HG02763 (cell line): Measurements from ENCODE around the gene RLN3.

Experiments used
- ATAC-seq: cut with Tn5 transposase; IDR thresholded peaks from one replicate; pipeline ENCODE4 v1.9.1; 2021; ENCODE audit warnings: mild to moderate bottlenecking, moderate library complexity; ENCODE audit not compliant: unreplicated experiment

Gene RLN3

DNA sequence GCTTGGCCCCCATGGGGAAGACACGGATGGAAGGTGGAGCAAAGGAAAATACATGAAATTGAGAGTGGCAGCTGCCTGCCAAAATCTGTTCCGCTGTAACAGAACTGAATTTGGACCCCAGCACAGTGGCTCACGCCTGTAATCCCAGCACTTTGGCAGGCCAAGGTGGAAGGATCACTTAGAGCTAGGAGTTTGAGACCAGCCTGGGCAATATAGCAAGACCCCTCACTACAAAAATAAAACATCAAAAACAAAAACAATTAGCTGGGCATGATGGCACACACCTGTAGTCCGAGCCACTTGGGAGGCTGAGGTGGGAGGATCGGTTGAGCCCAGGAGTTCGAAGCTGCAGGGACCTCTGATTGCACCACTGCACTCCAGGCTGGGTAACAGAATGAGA lies 24.5 kb downstream of the RLN3 start:
- ATAC-seq: no peak

DNA sequence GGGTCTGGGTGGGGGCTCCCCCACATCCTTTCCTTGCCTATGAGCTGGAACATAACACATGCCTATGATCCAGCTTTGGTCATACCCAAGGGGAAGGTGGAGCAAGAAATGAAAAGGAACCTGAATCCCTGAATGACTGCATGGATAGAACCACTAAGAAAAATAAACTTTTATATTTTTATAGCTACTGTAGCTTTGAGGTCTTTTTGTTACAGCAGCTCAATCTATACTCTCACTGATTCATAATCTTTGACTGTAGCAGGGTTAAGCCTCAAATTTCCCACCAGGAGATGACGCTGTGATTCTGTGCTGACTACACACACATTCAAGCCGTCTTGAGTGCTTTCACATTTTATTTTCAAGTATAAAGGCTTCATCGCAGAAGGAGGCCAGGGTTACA lies 25.1 kb downstream of the RLN3 start:
- ATAC-seq: no peak

DNA sequence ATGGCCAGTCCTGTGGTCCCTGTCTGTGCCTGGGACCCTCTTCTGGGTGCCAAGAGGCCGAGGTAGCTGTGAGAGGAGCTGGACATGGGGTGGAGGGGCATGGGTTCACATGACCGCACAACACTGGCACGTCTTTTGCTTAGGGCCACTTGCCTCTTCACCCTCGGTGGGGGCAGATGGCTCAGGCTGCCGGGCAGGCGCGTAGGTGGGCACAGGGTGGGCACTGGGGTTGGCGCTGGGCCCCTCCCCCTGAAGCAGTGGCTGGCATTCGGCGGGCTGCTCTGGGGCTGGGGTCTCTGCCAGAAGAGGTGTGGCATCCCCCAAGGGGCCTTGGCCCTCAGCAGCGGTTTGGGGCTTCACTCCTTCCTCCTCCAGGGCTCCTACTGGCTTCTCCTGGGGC lies 25.6 kb downstream of the RLN3 start:
- ATAC-seq: no peak

DNA sequence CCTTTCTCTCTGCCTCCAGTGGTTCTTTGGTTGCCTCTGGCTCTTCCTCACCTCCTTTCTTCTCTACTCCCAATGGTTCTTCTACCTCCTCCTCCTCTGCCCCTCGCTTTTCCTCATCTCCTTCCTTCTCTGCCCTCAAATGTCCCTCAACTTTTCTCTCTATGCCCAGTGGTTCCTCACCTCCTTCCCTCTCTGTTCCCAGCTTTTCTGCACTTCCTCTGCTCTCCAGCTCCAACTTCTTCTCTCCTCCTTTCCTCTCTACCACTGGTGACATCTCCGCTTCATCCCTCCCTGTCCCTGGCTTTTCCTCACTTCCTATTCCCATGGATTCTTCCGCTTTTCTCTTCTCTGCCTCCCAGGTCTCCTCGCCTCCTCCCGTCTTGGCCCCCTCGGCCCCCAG lies 26.2 kb downstream of the RLN3 start:
- no peak for ATAC-seq

DNA sequence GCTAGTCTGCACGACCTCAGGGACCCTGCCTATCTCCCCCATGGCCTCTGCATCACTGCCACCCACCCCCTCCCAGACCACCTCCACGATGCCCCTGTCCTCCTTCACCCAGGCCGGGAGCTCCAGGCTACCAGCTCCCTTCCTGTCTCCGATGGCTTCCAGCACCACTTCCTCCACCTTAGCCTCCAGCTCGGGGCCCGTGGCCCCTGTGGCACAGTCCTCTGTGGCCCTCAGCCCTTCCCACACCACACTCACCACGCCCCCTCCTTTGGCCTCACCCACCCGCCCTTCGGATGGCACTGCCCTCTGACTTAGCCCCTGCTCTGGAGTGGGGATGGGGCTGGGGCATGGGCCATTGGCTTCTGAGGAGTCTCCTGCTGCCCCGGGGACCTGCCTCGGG lies 26.8 kb downstream of the RLN3 start:
- ATAC-seq: no peak

DNA sequence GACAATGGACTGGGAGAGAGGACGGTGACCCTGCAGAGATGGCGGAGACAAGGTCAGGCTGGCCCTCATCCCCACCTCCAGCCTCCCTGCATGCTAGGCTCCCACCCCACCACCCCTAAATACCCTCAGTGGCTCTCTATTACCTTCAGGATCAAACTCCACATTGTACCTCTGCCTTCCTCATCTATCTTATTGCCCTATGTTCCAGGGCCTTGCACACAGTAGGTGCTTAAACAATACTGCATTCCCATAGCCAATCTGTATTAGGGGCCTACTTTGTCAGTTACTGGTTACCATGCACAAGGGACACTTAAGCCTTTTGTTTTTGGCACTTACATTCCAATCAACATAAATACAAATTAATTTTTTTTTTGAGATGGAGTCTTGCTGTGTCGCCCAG lies 27.4 kb downstream of the RLN3 start:
- no peak for ATAC-seq

GRCh38 chr19:14056069-14056666 lies 28.2 kb downstream of the RLN3 start:
- ATAC-seq: no peak

DNA sequence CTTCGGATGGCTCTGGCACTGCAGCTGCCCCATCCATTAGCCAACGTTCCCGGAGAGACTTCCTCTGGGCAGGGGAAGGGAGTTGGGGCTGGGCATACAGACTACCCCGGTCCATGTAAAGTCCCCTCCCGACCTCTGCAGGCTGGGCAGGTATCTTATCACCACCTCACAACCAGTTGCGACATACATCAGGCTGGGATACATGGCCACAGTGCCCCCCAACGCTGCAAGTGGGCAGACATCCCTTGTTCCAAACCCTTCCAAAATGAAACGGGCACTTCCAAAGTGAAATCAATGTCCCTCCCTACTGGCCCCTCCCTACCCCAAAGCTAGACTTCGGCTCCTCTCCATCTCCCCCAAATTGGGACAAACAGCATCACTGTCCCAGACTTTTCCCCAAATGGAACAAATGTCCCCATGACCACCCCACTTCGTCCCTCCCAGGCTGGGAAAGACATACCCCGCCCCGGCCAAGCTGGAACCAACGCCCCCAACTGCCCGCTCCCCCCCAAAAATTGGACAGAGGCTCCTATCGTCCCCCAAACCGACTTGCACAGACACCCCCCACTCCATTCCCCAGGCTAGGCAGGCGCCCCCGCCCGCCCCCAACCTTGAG lies 28.9 kb downstream of the RLN3 start:
- ATAC-seq: no peak

- ATAC-seq: no peak
These were observed 30.5 kb downstream of the RLN3 start for GRCh38 chr19:14058182-14059092.

DNA sequence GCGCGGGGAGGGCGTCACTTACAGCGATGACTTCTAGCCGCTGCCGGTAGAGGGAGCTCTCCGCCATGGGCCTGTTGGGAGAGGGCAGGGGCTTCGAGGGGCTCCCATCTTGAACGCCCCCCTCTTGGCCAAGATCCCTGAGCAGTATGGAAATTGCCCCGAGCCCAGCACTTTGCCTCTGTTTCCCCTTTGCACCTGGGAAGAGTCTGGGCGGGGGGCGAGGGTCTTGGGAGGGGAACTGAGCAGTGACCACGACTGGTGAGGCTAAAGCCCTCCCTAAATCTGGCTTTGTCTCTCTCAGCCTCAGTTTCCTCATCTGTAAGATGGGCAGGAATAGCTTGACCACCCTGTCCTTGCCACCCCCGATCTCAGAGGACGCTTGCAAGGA lies 31.1 kb downstream of the RLN3 start:
- no peak for ATAC-seq

GRCh38 chr19:14059652-14060155 lies 31.8 kb downstream of the RLN3 start:
- ATAC-seq: no peak

- ATAC-seq: no peak
These were observed 33.3 kb downstream of the RLN3 start for GRCh38 chr19:14061081-14061749.

DNA sequence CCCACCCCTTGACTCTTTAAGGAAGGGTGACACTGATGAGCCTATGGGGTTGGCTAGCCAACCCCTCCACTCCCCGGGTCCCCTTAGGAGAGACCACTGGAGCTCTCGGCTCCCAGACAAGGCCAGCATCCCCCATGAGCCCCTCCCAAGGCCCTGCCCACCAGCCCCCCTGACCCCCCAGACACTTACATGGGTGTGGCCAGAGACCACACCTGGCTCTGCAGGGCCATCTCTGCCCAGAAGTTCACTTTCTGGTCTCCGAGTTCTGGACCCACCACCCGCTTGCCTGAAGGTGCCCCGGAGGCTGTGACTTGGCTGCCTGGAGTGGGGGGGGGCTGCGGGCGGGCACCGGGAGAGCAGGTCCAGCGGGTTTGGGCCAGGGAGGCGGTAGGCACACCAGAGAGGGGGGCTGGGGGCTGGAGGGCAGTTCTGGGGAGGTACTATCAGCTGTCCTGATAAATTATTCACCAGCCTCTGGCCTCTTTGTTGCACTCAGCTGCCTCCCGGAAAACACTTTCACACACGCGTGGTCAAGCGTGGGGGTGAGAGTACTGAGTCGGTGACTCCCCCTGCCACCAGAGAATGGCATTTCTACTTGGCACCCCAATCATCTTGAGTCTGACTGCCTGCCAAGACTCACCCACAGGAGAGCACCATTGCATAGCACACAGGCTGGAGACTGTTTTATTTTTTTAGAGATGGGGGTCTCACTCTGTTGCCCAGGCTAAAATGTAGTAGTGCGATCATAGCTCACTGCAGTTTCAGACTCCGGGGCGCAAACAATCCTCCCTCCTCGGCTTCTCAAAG lies 34.0 kb downstream of the RLN3 start, which contains the start of gene PALM3:
Gene PALM3 (minus strand): TSS at position 326 of the 807 bp plus-strand sequence. CDS start 96 bp downstream, at position 230.
- ATAC-seq: no peak

DNA sequence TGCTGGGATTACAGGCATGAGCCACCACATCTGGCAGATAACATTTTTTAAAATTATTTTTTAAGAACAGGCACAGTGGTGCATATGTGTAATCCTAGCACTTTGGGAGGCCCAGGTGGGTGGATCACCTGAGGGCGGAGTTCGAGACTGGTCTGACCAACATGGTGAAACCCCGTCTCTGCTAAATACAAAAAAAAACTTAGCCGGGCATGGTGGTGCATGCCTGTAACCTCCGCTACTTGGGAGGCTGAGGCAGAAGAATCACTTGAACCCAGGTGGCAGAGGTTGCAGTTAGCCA lies 34.6 kb downstream of the RLN3 start:
- no peak for ATAC-seq

- ATAC-seq: no peak
These were observed 35.2 kb downstream of the RLN3 start for GRCh38 chr19:14063105-14063504.

DNA sequence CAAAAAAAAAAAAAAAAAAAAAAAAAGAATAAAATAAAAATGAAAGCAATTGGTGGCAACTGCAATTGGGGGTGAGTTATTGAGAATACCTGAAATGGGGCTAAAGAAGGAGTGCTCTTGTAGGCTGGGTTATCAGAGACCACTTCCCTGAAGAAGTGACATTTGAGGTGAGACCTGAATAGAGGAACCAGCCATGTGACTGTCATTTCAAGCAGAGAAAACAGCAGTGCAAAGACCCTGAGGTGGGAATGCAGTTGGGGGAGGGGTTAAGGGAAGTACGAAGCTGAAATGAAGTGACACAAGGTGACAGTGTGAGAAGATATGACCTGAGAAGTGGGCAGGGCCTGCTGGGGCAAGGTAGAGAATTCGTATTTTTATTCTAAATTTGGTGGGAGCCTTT lies 38.2 kb downstream of the RLN3 start:
- no peak for ATAC-seq

DNA sequence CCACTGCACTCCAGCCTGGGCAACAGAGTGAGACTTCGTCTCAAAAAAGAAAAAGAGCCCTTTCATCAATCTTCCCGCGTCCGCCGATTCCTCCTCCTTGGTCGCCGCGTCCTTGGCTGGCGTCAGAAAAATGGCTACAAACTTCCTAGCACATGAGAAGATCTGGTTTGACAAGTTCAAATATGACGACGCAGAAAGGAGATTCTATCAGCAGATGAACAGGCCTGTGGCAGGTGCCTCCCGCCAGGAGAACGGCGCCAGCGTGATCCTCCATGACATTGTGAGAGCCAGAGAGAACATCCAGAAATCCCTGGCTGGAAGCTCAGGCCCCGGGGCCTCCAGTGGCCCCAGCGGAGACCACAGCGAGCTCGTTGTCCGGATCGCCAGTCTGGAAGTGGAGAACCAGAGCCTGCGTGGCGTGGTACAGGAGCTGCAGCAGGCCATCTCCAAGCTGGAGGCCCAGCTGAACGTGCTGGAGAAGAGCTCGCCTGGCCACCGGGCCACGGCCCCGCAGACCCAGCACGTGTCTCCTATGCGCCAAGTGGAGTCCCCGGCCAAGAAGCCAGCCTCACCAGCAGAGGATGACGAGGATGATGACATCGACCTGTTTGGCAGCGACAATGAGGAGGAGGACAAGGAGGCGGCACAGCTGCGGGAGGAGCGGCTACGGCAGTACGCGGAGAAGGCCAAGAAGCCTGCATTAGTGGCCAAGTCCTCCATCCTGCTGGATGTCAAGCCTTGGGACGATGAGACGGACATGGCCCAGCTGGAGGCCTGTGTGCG lies 42.5 kb downstream of the RLN3 start:
- no peak for ATAC-seq

DNA sequence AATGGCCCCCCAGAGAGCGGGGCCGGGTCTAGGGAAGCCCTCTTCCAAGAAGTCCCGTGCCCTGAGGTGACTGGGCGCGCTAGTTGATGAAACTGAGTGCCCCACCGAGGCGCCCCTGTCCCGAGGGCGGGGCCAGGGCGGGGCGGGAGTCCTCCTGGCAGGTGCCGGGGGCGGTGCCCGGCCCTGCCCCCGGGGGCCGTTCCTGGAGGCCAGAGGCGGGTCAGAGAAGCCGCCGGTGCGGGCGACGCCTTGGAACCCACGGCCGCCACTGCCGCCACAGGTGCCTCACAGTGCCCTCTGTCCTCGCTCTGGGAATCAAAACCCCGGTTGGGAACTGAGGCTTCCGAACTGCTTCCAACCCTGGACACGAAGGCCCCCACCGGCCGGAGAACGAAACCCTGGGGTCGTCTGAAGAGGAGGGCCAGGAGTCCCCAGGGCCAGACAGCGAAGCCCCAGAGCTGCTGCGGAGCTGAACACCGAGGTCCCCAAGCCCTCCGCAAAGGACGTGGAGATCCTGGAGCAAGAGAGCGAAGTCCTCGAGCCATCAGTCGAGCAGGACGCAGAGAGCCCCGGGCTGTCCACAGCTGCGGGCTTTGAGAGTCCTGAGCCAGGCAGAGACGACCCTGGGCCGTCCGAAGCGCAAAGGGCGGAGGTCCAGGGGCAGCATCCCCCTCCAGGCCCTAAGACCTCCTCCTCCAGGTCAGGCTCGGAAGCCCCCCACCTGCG lies 44.8 kb downstream of the RLN3 start, which contains the start of gene MISP3:
Gene MISP3 (plus strand): TSS at position 252 of the 726 bp plus-strand sequence. CDS start 524 bp downstream, outside the sequence.
- ATAC-seq: peak; percentile 7
